H9 (cell line): Measurements from ENCODE around the gene LRRC36. TPM values are rescaled to one million over a fixed set of nuclear protein-coding genes. Genes with fewer than 3 reads are reported as not detected.

Experiments used
- DNase-seq: peaks from one replicate; pipeline ENCODE4 v3.0.0-alpha.2; 2017
- H2AFZ ChIP-seq: one replicate; pipeline ENCODE4 v1.6.1; 2013; ENCODE audit warnings: mild to moderate bottlenecking, low read length, control low read depth, moderate library complexity
- H2AK5ac ChIP-seq: 2 replicates; pipeline ENCODE4 v1.6.1; 2013; ENCODE audit warnings: low read length, control low read depth, mixed read lengths; ENCODE audit not compliant: insufficient read length
- H2BK120ac ChIP-seq: one replicate; pipeline ENCODE4 v1.6.1; 2013; ENCODE audit warnings: low read depth, mild to moderate bottlenecking, low read length, control low read depth, inconsistent platforms; ENCODE audit not compliant: poor library complexity, severe bottlenecking
- H2BK12ac ChIP-seq: 2 replicates; pipeline ENCODE4 v1.6.1; 2013; ENCODE audit warnings: low read length, control low read depth, mixed read lengths, low read depth; ENCODE audit not compliant: insufficient read length
- H2BK15ac ChIP-seq: 2 replicates; pipeline ENCODE4 v1.6.1; 2013; ENCODE audit warnings: low read depth, low read length, control low read depth
- H2BK20ac ChIP-seq: one replicate; pipeline ENCODE4 v1.6.1; 2013; ENCODE audit warnings: low read depth, mild to moderate bottlenecking, low read length, control low read depth, inconsistent platforms; ENCODE audit not compliant: poor library complexity, severe bottlenecking
- H2BK5ac ChIP-seq: 2 replicates; pipeline ENCODE4 v1.6.1; 2013; ENCODE audit warnings: low read length, control low read depth, mixed read lengths; ENCODE audit not compliant: insufficient read length
- H3K14ac ChIP-seq: 2 replicates; pipeline ENCODE4 v1.6.1; 2013; ENCODE audit warnings: low read length, control low read depth; ENCODE audit not compliant: insufficient read depth
- H3K18ac ChIP-seq: 2 replicates; pipeline ENCODE4 v1.6.1; 2013; ENCODE audit warnings: low read depth, mild to moderate bottlenecking, mixed read lengths, low read length, control low read depth; ENCODE audit not compliant: insufficient read length
- H3K23ac ChIP-seq: 2 replicates; pipeline ENCODE4 v1.6.1; 2013; ENCODE audit warnings: low read length, control low read depth, mixed read lengths, low read depth; ENCODE audit not compliant: insufficient read length
- H3K23me2 ChIP-seq: 2 replicates; pipeline ENCODE4 v1.6.1; 2013; ENCODE audit warnings: low read depth, mild to moderate bottlenecking, mixed read lengths, low read length, control low read depth; ENCODE audit not compliant: insufficient read length, poor library complexity, severe bottlenecking
- H3K27ac ChIP-seq: 2 replicates; pipeline ENCODE4 v1.5.1; 2013; ENCODE audit warnings: low read length, control low read depth, mixed read lengths, low read depth; ENCODE audit not compliant: insufficient read length
- H3K27me3 ChIP-seq: 2 replicates; pipeline ENCODE4 v1.6.1; 2013; ENCODE audit warnings: low read length, control low read depth, inconsistent platforms; ENCODE audit not compliant: insufficient read depth
- H3K4ac ChIP-seq: 2 replicates; pipeline ENCODE4 v1.6.1; 2013; ENCODE audit warnings: low read depth, mild to moderate bottlenecking, control low read depth, inconsistent platforms, low read length, moderate library complexity
- H3K4me1 ChIP-seq: 2 replicates; pipeline ENCODE4 v1.6.1; 2013; ENCODE audit warnings: low read length, control low read depth, inconsistent platforms; ENCODE audit not compliant: insufficient read depth
- H3K4me2 ChIP-seq: 2 replicates; pipeline ENCODE4 v1.6.1; 2013; ENCODE audit warnings: low read length, control low read depth, mixed read lengths; ENCODE audit not compliant: insufficient read length, insufficient read depth
- H3K56ac ChIP-seq: 2 replicates; pipeline ENCODE4 v1.6.1; 2013; ENCODE audit warnings: low read depth, mild to moderate bottlenecking, mixed read lengths, low read length, control low read depth; ENCODE audit not compliant: insufficient read length
- H3K79me1 ChIP-seq: 2 replicates; pipeline ENCODE4 v1.6.1; 2013; ENCODE audit warnings: low read depth, mild to moderate bottlenecking, moderate library complexity, low read length, control low read depth, inconsistent platforms; ENCODE audit not compliant: insufficient read depth, poor library complexity, severe bottlenecking
- H3K79me2 ChIP-seq: 2 replicates; pipeline ENCODE4 v1.6.1; 2013; ENCODE audit warnings: low read length, control low read depth, inconsistent platforms; ENCODE audit not compliant: insufficient read depth
- H3K9ac ChIP-seq: 2 replicates; pipeline ENCODE4 v1.6.1; 2013; ENCODE audit warnings: low read length, control low read depth, mixed read lengths; ENCODE audit not compliant: insufficient read length; ENCODE audit errors: extremely low read depth
- H3K9me3 ChIP-seq: one replicate; pipeline ENCODE4 v1.6.1; 2013; ENCODE audit warnings: low read depth, low read length, inconsistent platforms; ENCODE audit not compliant: control insufficient read depth
- H3T11ph ChIP-seq: one replicate; pipeline ENCODE4 v1.6.1; 2013; ENCODE audit warnings: mild to moderate bottlenecking, low read length, control low read depth, inconsistent platforms
- H4K20me1 ChIP-seq: one replicate; pipeline ENCODE4 v1.6.1; 2013; ENCODE audit not compliant: control insufficient read depth, insufficient read length, insufficient read depth
- H4K5ac ChIP-seq: 2 replicates; pipeline ENCODE4 v1.6.1; 2013; ENCODE audit warnings: low read depth, mild to moderate bottlenecking, mixed read lengths, low read length, control low read depth; ENCODE audit not compliant: insufficient read length
- H4K8ac ChIP-seq: replicated peaks from 2 replicates; pipeline ENCODE4 v1.6.1; 2013; ENCODE audit warnings: low read length, control low read depth, mixed read lengths, low read depth; ENCODE audit not compliant: insufficient read length
- H4K91ac ChIP-seq: 2 replicates; pipeline ENCODE4 v1.6.1; 2013; ENCODE audit warnings: low read depth, mild to moderate bottlenecking, moderate library complexity, mixed read lengths, low read length, control low read depth; ENCODE audit not compliant: insufficient read length
- H3K27ac Mint-ChIP-seq, 3 experiments: 2 replicates in 2 of 3; 3 replicates in 1 of 3; pipeline ENCODE4 v1.8.0; 2020 to 2021; ENCODE audit warnings: mixed read lengths in 3 of 3, mild to moderate bottlenecking in 1 of 3, moderate library complexity in 1 of 3
- H3K27me3 Mint-ChIP-seq: 2 replicates; pipeline ENCODE4 v1.8.0; 2021; ENCODE audit warnings: low read depth, mild to moderate bottlenecking, moderate library complexity, mixed read lengths
- H3K36me3 Mint-ChIP-seq, 3 experiments: 2 replicates in 2 of 3; 3 replicates in 1 of 3; pipeline ENCODE4 v1.8.0; 2020 to 2021; ENCODE audit warnings: low read depth in 3 of 3, mixed read lengths in 3 of 3; ENCODE audit not compliant: insufficient read depth in 1 of 3
- H3K4me1 Mint-ChIP-seq, 2 experiments: 2 replicates each; pipeline ENCODE4 v1.8.0; 2020; ENCODE audit warnings: mixed read lengths in 2 of 2
- H3K4me3 Mint-ChIP-seq, 2 experiments: 2 replicates in 1 of 2; 3 replicates in 1 of 2; pipeline ENCODE4 v1.8.0; 2020 to 2021; ENCODE audit warnings: mild to moderate bottlenecking in 2 of 2, mixed read lengths in 2 of 2, moderate library complexity in 1 of 2
- H3K9me3 Mint-ChIP-seq, 2 experiments: 2 replicates in 1 of 2; 3 replicates in 1 of 2; pipeline ENCODE4 v1.8.0; 2020; ENCODE audit warnings: mild to moderate bottlenecking in 2 of 2, mixed read lengths in 2 of 2, moderate library complexity in 1 of 2
- CTCF ChIP-seq: fragments of 200-600 bp; sonication (generic); conservative IDR thresholded peaks from 3 replicates; pipeline ENCODE4 v1.8.0; 2021; ENCODE audit warnings: antibody characterized with exemption, mild to moderate bottlenecking
- WGBS: extraction: QIAGEN DNeasy Blood & Tissue Kit; methylation state at CpG from one replicate; pipeline ENCODE4 v1.1.7; 2013; ENCODE audit warnings: missing lambda C conversion rate, low lambda C conversion rate, mixed read lengths; ENCODE audit not compliant: insufficient read length; ENCODE audit errors: extremely low coverage; 5-methylcytosine and 5-hydroxymethylcytosine counted together
- total RNA-seq: library from RNA; stranded (reverse); gene quantifications from 2 replicates; pipeline ENCODE4 v1.2.1, GENCODE V29; 2021

LRRC36 gene
- total RNA-seq, 1 experiment from 2014 or later, result not detected

DNA sequence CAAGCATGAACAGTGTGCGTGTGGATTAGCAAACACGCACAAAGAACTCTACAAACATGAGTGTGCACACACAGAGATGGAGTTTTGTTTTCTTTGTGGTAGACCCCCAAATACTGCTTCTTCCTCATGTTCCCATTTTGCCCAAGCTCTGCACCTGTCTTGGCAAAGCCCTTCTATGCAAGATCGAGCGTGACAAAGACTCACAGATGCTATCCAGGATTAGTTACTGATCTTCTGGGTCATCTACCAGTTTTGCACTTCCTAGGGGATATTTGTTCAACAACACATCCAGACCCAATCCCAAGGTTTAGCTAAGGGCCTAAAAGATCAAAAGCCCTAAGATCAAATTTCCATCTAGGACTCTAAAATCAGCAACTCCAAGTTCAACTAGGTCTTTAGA is 16.0 kb downstream of the LRRC36 start:
- no peak overlapping the region for H2BK15ac ChIP-seq
- H3K23me2 ChIP-seq, result no peaks in the 10 kb centered on the region
- no peak overlapping the region for H3K4ac ChIP-seq
- no peaks in the 10 kb centered on the region for H4K20me1 ChIP-seq
- H3K14ac ChIP-seq, result no peak overlapping the region
- no peak overlapping the region for H3K18ac ChIP-seq
- no peaks in the 10 kb centered on the region for H3K9me3 Mint-ChIP-seq
- H3K9ac ChIP-seq, result no peak overlapping the region
- no peak overlapping the region for H4K8ac ChIP-seq
- TF ChIP-seq CTCF, result no peak
- no peaks in the 10 kb centered on the region for H3K4me1 Mint-ChIP-seq
- H3K27ac ChIP-seq, result no peak overlapping the region
- no peak overlapping the region for H4K5ac ChIP-seq
- H3K79me1 ChIP-seq, result no peaks in the 10 kb centered on the region
- H3K4me2 ChIP-seq, result no peak overlapping the region
- H2BK120ac ChIP-seq, result no peak overlapping the region
- H3K27ac Mint-ChIP-seq, result no peak overlapping the region
- no peak overlapping the region for H3K56ac ChIP-seq
- H2BK20ac ChIP-seq, result no peak overlapping the region
- no peak overlapping the region for H2BK5ac ChIP-seq
- no peak overlapping the region for H3K4me3 Mint-ChIP-seq
- no peaks in the 10 kb centered on the region for H3K79me2 ChIP-seq
- H2BK12ac ChIP-seq, result no peak overlapping the region
- no peaks in the 10 kb centered on the region; the same call in none of the 2 replicates for H3K27me3 Mint-ChIP-seq
- no peak overlapping the region for H3K23ac ChIP-seq
- no CpG with 5 or more reads among the region's 4 CpGs for WGBS
- H2AK5ac ChIP-seq, result no peak overlapping the region
- no peaks in the 10 kb centered on the region for H3K4me1 ChIP-seq
- no peaks in the 10 kb centered on the region for H3K27me3 ChIP-seq
- no peak for DNase-seq
- no peaks in the 10 kb centered on the region for H3K9me3 ChIP-seq
- H3T11ph ChIP-seq, result no peak overlapping the region
- H3K36me3 Mint-ChIP-seq, result no peaks in the 10 kb centered on the region
- no peak overlapping the region for H2AFZ ChIP-seq
- H4K91ac ChIP-seq, result no peak overlapping the region
